AG04450 (cell line): Measurements from ENCODE around the gene NT5E. TPM values are rescaled to one million over a fixed set of nuclear protein-coding genes. Genes with fewer than 3 reads are reported as not detected.

Experiments
- CTCF ChIA-PET: fragments of 300-600, 350-600 bp; formaldehyde crosslinking; extraction: SDS; loops from one replicate; lab custom pipeline; 2022; ENCODE audit warnings: antibody characterized with exemption, inconsistent platforms; lab: Charles Lee
- POLR2A ChIA-PET: fragments of 350-600 bp; formaldehyde crosslinking; extraction: SDS; loops from one replicate; lab custom pipeline; 2021; ENCODE audit warnings: antibody characterized with exemption, inconsistent platforms; lab: Yijun Ruan, JAX
- DNase-seq: peaks from one replicate; pipeline ENCODE4 v3.0.0-alpha.2; 2011; ENCODE audit warnings: low read depth, low spot score
- H3K27ac ChIP-seq: one replicate; pipeline ENCODE4 v1.5.1; 2012; ENCODE audit warnings: low read depth, low read length, control low read depth
- H3K27me3 ChIP-seq: one replicate; pipeline ENCODE4 v1.6.0; 2012; ENCODE audit warnings: low read length; ENCODE audit not compliant: control insufficient read depth, insufficient read depth
- H3K4me3 ChIP-seq: 2 replicates; pipeline ENCODE4 v1.5.1; 2011; ENCODE audit warnings: mild to moderate bottlenecking, low read depth, low read length, control low read depth
- H3K9me3 ChIP-seq: 2 replicates; pipeline ENCODE4 v1.5.1; 2012; ENCODE audit warnings: low read length; ENCODE audit not compliant: control insufficient read depth, insufficient read depth
- CTCF ChIP-seq: IDR thresholded peaks from 2 replicates; pipeline ENCODE4 v1.5.1; 2011; ENCODE audit warnings: low read depth, low read length, control low read depth, inconsistent platforms
- polyA plus RNA-seq: library from polyadenylated mRNA; depleted of rRNA; stranded (reverse); fragments of >200 nt; gene quantifications from 2 replicates; pipeline ENCODE4 v1.2.3, GENCODE V29; 2011

The NT5E gene
- polyA plus RNA-seq, 1 experiment = 164 TPM

GRCh38 chr6:85469276-85470022 lies 19.6 kb downstream of the NT5E start:
- CTCF ChIA-PET = interaction anchor here (0.7 to 16.1 kb wide), 5 partner anchors 13 to 146 kb away, joined by 3 to 201 read pairs (median 5); no protein-coding TSS in a partner anchor
- Histone ChIP-seq H3K27me3 (no peaks in the 10 kb centered on the region), H3K9me3 (no peaks in the 10 kb centered on the region), H3K4me3 (no peak overlapping the region), H3K27ac (no peak overlapping the region)
- no peak for DNase-seq
- no peak for TF ChIP-seq CTCF
- POLR2A ChIA-PET = interaction anchor here (1.0 to 1.6 kb wide), 2 partner anchors 10 to 209 kb away, joined by 3 to 4 read pairs; no protein-coding TSS in a partner anchor

- CTCF ChIA-PET = interaction anchor here (3.2 to 16.1 kb wide), 2 partner anchors 13 to 115 kb away, joined by 15 to 201 read pairs; no protein-coding TSS in a partner anchor
- no peak for TF ChIP-seq CTCF
- Histone ChIP-seq H3K9me3 (no peaks in the 10 kb centered on the region), H3K27me3 (no peaks in the 10 kb centered on the region), H3K4me3 (no peak overlapping the region), H3K27ac (no peak overlapping the region)
- POLR2A ChIA-PET = no interaction called here
- DNase-seq = no peak
Observed at GRCh38 chr6:85470023-85470410, 20.1 kb downstream of the NT5E start.

- peaks cover 5% of the 10 kb centered on the region; the same call in 1 of the 2 replicates for H3K9me3 ChIP-seq
- H3K4me3 ChIP-seq = no peak overlapping the region
- TF ChIP-seq CTCF = no peak
- CTCF ChIA-PET = interaction anchor here (0.6 to 4.0 kb wide), 3 partner anchors 11 to 118 kb away, joined by 3 to 49 read pairs (median 7); no protein-coding TSS in a partner anchor
- no peak overlapping the region for H3K27ac ChIP-seq
- no peak for DNase-seq
- POLR2A ChIA-PET = no interaction called here
- no peaks in the 10 kb centered on the region for H3K27me3 ChIP-seq
Observed at GRCh38 chr6:85472744-85473143, 22.9 kb downstream of the NT5E start.

GRCh38 chr6:85473748-85474147 lies 23.9 kb downstream of the NT5E start:
- H3K4me3 ChIP-seq = no peak overlapping the region
- ChIA-PET CTCF (interaction anchor here (1.6 to 4.0 kb wide), 2 partner anchors 10 to 119 kb away, joined by 7 to 49 read pairs; no protein-coding TSS in a partner anchor), POLR2A (no interaction called here)
- H3K27ac ChIP-seq = no peak overlapping the region
- no peak for DNase-seq
- no peak for TF ChIP-seq CTCF
- H3K27me3 ChIP-seq = no peaks in the 10 kb centered on the region
- H3K9me3 ChIP-seq = peaks cover 5% of the 10 kb centered on the region; the same call in 1 of the 2 replicates

- Histone ChIP-seq H3K4me3 (no peak overlapping the region), H3K27ac (no peak overlapping the region), H3K9me3 (peaks cover 5% of the 10 kb centered on the region; the same call in 1 of the 2 replicates), H3K27me3 (no peaks in the 10 kb centered on the region)
- no peak for TF ChIP-seq CTCF
- DNase-seq = no peak
- ChIA-PET CTCF (interaction anchor here (2.8 to 12.3 kb wide), 2 partner anchors 124 to 153 kb away, joined by 8 to 412 read pairs; no protein-coding TSS in a partner anchor), POLR2A (no interaction called here)
Observed at GRCh38 chr6:85476532-85476931, 26.6 kb downstream of the NT5E start.
